GM15510 (cell line): ENCODE data around the gene TSPEAR.
"Not testable (repeated sequence)": the region's sequence is repeated elsewhere in the genome, so short reads cannot be mapped to it uniquely, and the experiment has no call there.

Experiments
- POLR2A ChIP-seq: IDR thresholded peaks from 3 replicates; pipeline ENCODE4 v1.6.1; 2011; ENCODE audit warnings: borderline replicate concordance; ENCODE audit not compliant: insufficient read length; ENCODE audit errors: extremely low read depth

Gene TSPEAR

DNA sequence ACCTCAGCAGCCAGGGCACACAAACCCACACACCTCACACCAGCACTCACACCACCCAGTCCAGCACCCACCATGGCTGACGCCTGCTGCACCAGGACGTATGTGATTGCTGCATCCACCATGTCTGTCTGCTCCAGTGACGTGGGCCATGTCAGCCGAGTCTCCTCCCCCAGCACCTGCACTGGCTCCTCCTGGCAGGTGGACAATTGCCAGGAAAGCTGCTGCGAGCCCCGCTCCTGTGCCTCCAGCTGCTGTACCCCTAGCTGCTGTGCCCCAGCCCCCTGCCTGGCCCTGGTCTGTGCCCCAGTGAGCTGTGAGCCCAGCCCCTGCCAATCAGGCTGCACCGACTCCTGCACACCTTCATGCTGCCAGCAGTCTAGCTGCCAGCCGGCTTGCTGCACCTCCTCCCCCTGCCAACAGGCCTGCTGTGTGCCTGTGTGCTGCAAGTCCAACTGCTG lies 99.3 kb downstream of the TSPEAR start, which contains the start of gene KRTAP10-8:
TSS of gene KRTAP10-8 (plus strand) at position 51 of the 458 bp plus-strand sequence. CDS start at position 73, 22 bp downstream.
- TF ChIP-seq POLR2A = no peak

DNA sequence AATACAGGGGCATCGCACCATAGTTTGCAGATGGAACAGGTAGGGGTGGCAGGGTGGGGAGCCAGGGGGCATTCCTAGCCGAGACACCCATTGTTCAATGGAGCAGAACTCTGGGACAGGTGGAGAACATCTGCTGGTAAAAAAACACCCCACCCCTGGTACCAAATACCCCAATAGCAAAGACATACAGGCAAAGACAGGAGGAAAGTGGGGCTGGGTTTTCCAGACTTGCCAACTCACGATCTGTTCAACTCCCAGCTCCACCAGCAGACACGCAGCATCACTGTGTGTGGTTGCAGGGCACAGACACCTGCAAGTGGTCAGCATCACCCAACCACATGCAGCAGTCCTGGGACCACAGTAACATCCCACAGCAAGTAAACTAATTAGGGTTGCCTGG lies 99.8 kb downstream of the TSPEAR start:
- no peak for TF ChIP-seq POLR2A

DNA sequence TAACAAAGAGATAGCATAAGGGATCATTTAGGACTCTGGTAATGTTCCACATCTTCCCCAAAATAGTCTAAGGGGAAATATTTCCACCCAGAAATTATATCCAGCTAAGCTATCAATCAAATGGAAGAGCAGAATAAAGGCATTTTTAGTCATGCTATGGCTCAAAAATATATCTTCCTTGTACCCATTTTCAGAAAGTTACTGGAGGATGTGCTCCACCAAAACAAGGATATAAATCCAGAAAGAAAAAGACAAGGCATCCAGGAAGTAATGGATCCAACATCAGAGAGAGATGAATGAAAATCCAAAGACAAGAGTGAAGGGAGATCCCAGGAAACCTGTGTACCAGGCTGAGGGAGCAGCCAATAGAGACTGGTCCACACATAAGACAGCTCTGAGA lies 102.2 kb downstream of the TSPEAR start:
- TF ChIP-seq POLR2A = no peak

DNA sequence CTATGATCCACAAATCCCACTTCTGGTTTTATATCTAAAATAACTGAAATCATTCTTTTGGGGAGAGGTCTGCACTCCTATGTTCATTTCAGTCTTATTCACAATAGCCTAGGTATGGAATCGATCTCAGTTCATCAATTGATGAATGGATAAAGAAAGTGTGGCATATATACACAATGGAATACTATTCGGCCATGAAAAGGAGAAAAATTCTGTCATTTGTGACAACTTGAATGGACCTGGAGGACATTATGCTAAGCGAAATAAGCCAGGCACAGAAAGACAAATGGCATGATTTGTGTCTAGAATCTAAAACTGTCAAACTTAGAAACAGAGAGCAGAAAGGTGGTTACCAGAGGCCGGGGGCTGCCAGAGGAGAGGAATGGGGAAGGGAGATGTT lies 104.9 kb downstream of the TSPEAR start:
- TF ChIP-seq POLR2A = no peak

DNA sequence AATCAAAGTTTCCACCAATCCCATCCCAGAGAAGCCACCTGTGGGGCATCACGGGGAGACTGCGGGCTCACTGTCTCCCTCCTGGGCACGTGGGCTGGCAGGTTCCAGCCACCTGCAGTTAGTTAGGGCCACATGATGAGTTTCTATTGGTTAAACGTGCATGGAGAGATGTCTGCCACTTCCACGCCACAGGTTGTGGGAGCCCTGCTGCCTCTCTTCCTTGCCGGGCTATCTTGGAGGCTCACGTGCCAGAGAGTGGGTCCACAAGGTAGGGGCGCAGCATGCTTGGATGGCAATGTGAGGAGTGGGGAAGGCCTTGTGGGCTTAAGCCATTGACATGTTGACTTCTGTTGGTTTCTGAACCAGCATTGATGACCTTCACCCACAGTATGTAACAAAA lies 107.5 kb downstream of the TSPEAR start:
- TF ChIP-seq POLR2A = no peak

DNA sequence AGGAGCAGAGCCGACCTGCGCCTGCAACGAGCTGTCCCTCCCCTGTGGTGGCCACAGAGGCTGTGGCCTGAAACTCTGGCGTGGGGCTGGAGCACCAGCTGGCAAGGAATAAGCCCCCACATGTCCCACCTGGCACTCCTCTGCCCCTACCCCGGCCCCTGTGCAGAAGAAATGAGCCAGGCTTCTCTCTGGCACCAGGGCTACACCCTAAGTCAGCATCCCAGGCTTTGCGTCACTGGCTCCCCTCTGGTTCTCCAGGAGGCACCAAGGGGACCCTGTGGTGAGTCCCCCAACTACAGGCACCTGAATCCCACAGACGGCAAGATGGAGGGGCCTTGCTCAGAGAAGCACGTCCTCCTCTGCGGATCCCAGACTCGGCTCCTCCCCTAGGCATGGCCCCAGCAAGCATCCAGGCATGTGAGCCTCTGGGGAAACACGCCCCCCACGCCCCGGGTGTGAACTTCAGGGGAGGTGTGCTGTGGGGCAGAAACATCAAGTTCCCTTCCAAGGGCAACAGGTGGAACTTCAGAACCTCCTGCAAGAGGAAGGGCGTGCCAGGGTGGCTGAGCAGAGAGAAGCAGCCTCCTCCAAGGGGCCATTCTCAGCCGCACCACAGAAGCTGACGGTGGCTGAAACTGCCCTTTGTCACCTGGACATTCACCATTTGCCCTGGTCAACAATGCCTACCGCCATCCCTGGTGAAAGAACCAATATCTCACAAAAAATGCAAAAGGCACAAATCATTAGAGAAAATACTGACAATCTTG lies 108.1 kb downstream of the TSPEAR start:
- no peak for TF ChIP-seq POLR2A

DNA sequence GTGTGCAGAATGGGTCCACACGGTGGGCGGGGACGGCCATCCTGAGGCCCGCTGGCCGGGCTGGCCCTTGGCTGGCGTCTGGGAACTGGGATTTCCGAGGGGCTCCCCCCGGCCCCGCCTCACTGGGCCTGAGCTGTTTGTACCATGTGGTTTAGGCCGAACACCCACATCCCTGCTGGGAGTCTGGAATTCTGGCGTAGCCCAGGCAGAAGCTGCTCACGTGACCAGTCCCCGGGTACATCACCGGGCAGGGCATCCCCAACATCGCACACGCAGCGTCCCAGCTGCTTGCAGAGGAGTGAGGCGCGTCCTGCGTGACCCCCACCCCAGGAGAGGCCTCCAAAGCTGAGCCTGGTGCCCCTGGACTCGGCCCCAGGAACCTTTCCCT lies 108.9 kb downstream of the TSPEAR start:
- TF ChIP-seq POLR2A = no peak

DNA sequence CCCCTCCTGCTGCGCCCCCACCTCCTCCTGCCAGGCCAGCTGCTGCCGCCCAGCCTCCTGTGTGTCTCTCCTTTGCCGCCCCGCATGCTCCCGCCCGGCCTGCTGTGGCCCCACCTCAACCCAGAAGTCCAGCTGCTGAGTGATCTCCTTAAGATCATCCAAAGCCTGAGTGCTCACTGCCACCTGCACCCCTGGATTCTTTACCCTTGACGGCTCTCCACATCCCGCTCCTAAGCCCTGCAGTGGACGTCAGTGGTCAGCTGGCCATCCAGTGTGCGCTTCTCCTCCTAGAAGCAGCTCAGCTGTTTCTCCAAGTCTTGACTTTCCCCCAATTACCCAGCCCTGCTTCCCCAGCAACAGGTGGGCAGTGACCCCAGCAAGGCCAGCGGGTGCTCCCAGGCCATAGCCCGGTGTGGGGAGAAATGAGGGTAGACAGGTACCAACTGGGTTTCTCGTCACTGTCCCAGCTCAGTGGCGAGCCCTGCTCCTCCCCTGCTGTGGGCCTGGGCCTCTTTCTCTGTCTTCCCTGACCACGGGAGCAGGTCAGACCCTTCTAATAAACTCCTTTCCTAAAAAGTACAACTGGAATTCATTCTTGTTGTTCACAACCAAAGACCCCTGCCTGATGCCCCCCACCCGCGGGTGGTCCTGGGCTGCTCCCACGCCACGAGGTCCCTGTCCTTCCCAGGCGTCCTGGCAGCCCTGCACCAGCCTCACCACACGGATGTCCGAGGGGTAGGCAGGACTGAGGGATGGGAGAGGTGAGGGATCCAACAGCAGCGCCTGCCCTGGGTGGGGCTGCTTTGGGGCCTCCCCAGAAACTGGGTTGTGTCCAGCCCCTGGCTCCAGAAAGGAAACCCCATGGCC lies 109.5 kb downstream of the TSPEAR start:
- TF ChIP-seq POLR2A = no peak

DNA sequence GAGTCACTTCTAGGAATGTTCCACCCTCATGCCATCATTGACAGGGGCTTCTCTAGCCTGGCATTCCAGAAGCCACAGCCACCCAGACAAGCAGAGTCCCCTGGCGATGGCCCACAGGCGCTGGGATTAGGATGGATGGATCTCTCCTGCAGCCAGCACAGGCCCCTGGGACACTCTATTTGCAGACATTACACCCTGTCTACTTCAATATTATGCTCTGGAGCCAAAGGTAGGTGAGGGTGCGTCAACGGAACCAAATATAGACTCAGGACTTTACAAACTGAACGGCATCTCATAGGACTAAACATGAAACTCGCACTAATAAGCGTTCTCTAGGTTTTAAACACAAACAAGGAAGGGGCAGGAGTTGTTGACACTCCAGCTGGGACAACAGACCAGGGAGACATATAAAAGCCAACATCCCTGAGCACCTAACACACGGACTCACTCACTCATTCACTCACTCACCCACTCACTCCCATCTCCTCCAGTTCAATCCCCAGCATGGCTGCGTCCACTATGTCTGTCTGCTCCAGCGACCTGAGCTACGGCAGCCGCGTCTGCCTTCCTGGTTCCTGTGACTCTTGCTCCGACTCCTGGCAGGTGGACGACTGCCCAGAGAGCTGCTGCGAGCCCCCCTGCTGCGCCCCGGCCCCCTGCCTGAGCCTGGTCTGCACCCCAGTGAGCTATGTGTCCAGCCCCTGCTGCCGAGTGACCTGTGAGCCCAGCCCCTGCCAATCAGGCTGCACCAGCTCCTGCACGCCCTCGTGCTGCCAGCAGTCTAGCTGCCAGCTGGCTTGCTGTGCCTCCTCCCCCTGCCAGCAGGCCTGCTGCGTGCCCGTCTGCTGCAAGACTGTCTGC lies 111.0 kb downstream of the TSPEAR start, which contains the start of gene KRTAP10-7:
TSS of gene KRTAP10-7 (plus strand) at position 480 of the 861 bp plus-strand sequence. CDS start at position 505, 25 bp downstream.
- TF ChIP-seq POLR2A = not testable (repeated sequence)

DNA sequence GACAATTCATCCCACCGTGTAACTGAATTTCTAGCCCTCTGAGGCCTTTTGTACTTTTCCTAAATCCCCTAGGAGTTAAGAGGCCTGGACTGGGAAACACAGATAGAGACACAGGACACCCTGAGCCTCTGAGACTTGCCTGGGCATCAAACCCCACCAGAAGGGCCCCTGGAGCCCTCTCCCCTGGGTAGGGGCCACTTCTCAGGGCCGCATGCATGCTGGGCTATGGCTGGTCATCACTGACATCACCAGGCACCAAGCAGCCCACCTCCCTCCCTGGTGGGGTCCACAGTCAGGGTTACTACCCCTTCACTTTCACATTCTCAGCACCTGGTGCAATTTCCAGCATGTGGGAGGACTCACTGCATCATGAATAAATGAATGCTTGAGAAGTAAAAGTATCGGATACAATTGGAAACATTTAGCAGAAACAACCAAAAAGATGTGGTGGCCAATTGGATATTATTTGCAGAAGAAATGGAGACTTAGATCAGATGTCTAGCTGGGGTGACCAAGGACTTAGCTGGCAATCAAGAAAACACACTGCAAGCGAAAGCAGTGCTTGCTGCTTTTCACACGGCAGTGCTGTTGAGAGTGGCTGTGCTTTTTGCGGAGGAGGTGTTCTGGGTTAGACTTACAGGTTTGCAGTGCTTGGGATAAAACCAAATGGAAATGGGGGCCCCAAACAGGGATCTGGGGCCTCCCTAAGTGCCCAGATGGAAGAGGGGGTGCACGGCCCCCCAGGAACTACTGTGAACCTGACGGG lies 111.9 kb downstream of the TSPEAR start:
- no peak for TF ChIP-seq POLR2A

DNA sequence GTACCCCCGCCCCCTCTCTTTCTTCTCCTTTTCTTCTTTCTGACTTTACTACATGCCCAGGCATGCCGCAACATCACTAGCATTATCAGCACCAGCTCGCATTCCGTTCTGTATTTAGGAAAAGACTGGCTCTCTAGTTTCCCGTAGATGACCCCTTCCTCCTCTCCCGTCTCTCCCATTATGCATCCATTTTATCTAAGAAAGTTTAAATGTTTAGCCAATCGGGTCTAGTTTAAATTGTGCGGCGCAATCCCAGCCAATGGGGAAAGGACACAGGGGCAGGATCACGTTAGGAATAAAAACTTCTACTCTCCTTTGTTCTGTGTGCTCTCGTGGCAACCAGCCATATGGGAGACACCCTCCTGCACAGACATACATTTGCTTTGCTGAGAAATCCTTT lies 113.3 kb downstream of the TSPEAR start:
- no peak for TF ChIP-seq POLR2A

DNA sequence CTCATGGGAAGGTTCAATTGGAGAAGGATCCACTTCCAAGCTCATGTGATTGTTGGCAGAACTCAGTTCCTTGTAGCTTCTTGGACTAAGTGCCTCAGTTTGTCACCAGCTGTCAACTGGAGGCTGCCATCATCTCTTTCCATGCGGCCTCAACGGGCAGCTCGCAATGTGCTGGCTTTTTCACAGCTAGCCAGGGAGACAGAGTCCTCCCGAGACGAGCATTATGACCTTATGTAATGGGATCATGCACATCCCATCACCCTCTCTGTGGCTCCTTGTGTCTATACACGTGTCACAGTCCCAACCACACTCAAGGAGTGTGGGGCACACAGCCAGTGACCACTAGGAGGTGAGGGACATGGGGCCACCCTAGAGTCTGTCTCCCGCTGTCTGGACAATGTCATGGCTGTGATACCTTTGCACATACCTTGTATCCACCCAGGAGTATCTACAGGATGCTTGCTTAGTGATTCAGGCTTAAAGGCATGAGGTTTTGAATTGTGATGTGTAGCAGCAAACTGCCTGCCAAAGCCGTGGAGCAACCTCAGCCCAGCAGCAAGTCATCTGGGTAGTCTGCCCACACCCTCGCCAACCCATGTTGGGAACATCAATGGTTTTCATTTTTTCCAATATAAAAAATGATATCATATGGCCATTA lies 115.2 kb downstream of the TSPEAR start:
- TF ChIP-seq POLR2A = no peak

DNA sequence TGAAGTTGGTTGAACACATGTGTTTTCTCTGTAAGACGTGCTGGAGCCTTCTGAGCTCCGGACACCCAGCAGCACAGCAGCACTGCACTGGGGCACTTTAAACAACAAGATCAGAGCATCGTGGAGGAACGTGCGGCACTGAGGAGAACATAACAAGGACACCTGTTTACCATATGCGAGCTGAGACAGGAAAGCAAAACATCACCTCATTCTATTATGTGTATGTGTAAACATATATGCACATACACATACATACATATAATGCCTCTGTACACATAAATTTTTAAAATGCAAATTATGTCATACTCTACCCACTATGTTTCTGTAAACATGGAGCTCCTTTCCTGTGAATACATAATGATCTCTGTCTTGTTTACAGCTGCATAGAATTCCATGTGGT lies 115.8 kb downstream of the TSPEAR start:
- TF ChIP-seq POLR2A = no peak
